Smooth muscle cell (in vitro differentiated cells): ENCODE results near the gene TEK. TPM values are rescaled to one million over a fixed set of nuclear protein-coding genes. Genes with fewer than 3 reads are reported as not detected.

Experiments
- DNase-seq: peaks from one replicate; lab custom pipeline; 2025; ENCODE audit not compliant: unreplicated experiment; lab: John Stamatoyannopoulos, UW
- H2AFZ ChIP-seq: fragments of 200-600 bp; sonication (generic); 2 replicates; pipeline ENCODE4 v1.6.0; 2016; ENCODE audit warnings: antibody characterized with exemption, low read depth, mild to moderate bottlenecking
- H3F3A ChIP-seq: fragments of 200-600 bp; sonication (generic); 2 replicates; pipeline ENCODE4 v1.6.0; 2017; ENCODE audit warnings: antibody characterized with exemption, low read depth
- H3K27ac ChIP-seq: fragments of 200-600 bp; sonication (generic); 2 replicates; pipeline ENCODE4 v1.5.1; 2016; ENCODE audit warnings: low read depth, mild to moderate bottlenecking
- H3K27me3 ChIP-seq: fragments of 200-600 bp; sonication (generic); 2 replicates; pipeline ENCODE4 v1.6.1; 2016; ENCODE audit warnings: low read depth, mild to moderate bottlenecking
- H3K36me3 ChIP-seq: fragments of 200-600 bp; sonication (generic); 2 replicates; pipeline ENCODE4 v1.5.1; 2016; ENCODE audit warnings: low read depth
- H3K4me1 ChIP-seq: fragments of 200-600 bp; sonication (generic); 2 replicates; pipeline ENCODE4 v1.5.1; 2016; ENCODE audit warnings: low read depth
- H3K4me2 ChIP-seq: fragments of 200-600 bp; sonication (generic); 2 replicates; pipeline ENCODE4 v1.6.0; 2016; ENCODE audit warnings: mild to moderate bottlenecking
- H3K4me3 ChIP-seq: fragments of 200-600 bp; sonication (generic); 2 replicates; pipeline ENCODE4 v1.5.1; 2016; ENCODE audit warnings: mild to moderate bottlenecking
- H3K79me2 ChIP-seq: fragments of 200-600 bp; sonication (generic); 2 replicates; pipeline ENCODE4 v1.6.0; 2016; ENCODE audit warnings: low read depth, mild to moderate bottlenecking
- H3K9ac ChIP-seq: fragments of 200-600 bp; sonication (generic); 2 replicates; pipeline ENCODE4 v1.6.0; 2016; ENCODE audit warnings: low read depth
- H3K9me3 ChIP-seq: fragments of 200-600 bp; sonication (generic); replicated peaks from 2 replicates; pipeline ENCODE4 v1.5.1; 2016; ENCODE audit warnings: low read depth
- H4K20me1 ChIP-seq: fragments of 200-600 bp; sonication (generic); 2 replicates; pipeline ENCODE4 v1.6.0; 2016; ENCODE audit warnings: low read depth
- CTCF ChIP-seq: fragments of 200-600 bp; sonication (generic); IDR thresholded peaks from 2 replicates; pipeline ENCODE4 v1.5.1; 2017; ENCODE audit warnings: borderline replicate concordance, mild to moderate bottlenecking, antibody characterized with exemption; ENCODE audit not compliant: insufficient read depth, poor library complexity, severe bottlenecking
- WGBS: methylation state at CpG from one replicate; pipeline ENCODE4 v1.1.7; 2016; ENCODE audit warnings: low lambda C conversion rate; 5-methylcytosine and 5-hydroxymethylcytosine counted together
- polyA plus RNA-seq: library from polyadenylated mRNA; unstranded; fragments of >200 nt; fragmentation: Nextera tagmentation; extraction: Ambion mirVana; gene quantifications from 2 replicates; pipeline ENCODE4 v1.2.1, GENCODE V29; 2016
- total RNA-seq: library from RNA; depleted of rRNA; stranded (reverse); fragments of >200 nt; gene quantifications from 2 replicates; pipeline ENCODE4 v1.2.3, GENCODE V29; 2014

The TEK gene
- total and polyA plus RNA-seq, 2 experiments from 2014 or later, result 36.0 to 58.9 TPM

GRCh38 chr9:27248702-27249101, 139.7 kb downstream of the TEK start:
- Histone ChIP-seq H3K36me3 (no peaks in the 10 kb centered on the region), H3K9ac (no peak overlapping the region), H3K9me3 (no peaks in the 10 kb centered on the region), H3K4me3 (no peak overlapping the region), H3K79me2 (no peaks in the 10 kb centered on the region), H3F3A (no peaks in the 10 kb centered on the region), H3K4me1 (no peaks in the 10 kb centered on the region), H2AFZ (no peak overlapping the region), H3K27me3 (no peaks in the 10 kb centered on the region), H3K4me2 (no peak overlapping the region), H4K20me1 (no peaks in the 10 kb centered on the region), H3K27ac (no peak overlapping the region)
- no peak for TF ChIP-seq CTCF
- no peak for DNase-seq

- no peaks in the 10 kb centered on the region for H3K36me3 ChIP-seq
- no peaks in the 10 kb centered on the region for H3K27me3 ChIP-seq
- no peak overlapping the region for H3K4me3 ChIP-seq
- no peaks in the 10 kb centered on the region for H3K9me3 ChIP-seq
- no peaks in the 10 kb centered on the region for H4K20me1 ChIP-seq
- no peak for DNase-seq
- no peak overlapping the region for H2AFZ ChIP-seq
- WGBS, result 95% methylated on average over 7 of the region's 7 CpGs
- TF ChIP-seq CTCF, result no peak
- no peaks in the 10 kb centered on the region for H3K79me2 ChIP-seq
- H3K4me2 ChIP-seq, result no peak overlapping the region
- H3K9ac ChIP-seq, result no peak overlapping the region
- H3F3A ChIP-seq, result no peaks in the 10 kb centered on the region
- no peak overlapping the region for H3K27ac ChIP-seq
- no peaks in the 10 kb centered on the region for H3K4me1 ChIP-seq
These were observed 149.6 kb downstream of the TEK start for GRCh38 chr9:27258662-27259061.

GRCh38 chr9:27260789-27261516, 151.9 kb downstream of the TEK start:
- Histone ChIP-seq H3K79me2 (no peaks in the 10 kb centered on the region), H3K36me3 (no peaks in the 10 kb centered on the region), H4K20me1 (no peaks in the 10 kb centered on the region), H3K9me3 (no peaks in the 10 kb centered on the region), H3K4me1 (no peaks in the 10 kb centered on the region), H2AFZ (no peak overlapping the region), H3K4me3 (no peak overlapping the region), H3K27me3 (no peaks in the 10 kb centered on the region), H3K4me2 (no peak overlapping the region), H3K9ac (no peak overlapping the region), H3F3A (no peaks in the 10 kb centered on the region), H3K27ac (no peak overlapping the region)
- no peak for DNase-seq
- 88% methylated on average over 8 of the region's 8 CpGs for WGBS
- no peak for TF ChIP-seq CTCF
